ENCODE results near the gene CCNJL. TPM values are rescaled to one million over a fixed set of nuclear protein-coding genes. Genes with fewer than 3 reads are reported as not detected.

Gene CCNJL, protein sequence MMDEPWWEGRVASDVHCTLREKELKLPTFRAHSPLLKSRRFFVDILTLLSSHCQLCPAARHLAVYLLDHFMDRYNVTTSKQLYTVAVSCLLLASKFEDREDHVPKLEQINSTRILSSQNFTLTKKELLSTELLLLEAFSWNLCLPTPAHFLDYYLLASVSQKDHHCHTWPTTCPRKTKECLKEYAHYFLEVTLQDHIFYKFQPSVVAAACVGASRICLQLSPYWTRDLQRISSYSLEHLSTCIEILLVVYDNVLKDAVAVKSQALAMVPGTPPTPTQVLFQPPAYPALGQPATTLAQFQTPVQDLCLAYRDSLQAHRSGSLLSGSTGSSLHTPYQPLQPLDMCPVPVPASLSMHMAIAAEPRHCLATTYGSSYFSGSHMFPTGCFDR
- 5.0 TPM in 2 replicates for total RNA-seq

DNA sequence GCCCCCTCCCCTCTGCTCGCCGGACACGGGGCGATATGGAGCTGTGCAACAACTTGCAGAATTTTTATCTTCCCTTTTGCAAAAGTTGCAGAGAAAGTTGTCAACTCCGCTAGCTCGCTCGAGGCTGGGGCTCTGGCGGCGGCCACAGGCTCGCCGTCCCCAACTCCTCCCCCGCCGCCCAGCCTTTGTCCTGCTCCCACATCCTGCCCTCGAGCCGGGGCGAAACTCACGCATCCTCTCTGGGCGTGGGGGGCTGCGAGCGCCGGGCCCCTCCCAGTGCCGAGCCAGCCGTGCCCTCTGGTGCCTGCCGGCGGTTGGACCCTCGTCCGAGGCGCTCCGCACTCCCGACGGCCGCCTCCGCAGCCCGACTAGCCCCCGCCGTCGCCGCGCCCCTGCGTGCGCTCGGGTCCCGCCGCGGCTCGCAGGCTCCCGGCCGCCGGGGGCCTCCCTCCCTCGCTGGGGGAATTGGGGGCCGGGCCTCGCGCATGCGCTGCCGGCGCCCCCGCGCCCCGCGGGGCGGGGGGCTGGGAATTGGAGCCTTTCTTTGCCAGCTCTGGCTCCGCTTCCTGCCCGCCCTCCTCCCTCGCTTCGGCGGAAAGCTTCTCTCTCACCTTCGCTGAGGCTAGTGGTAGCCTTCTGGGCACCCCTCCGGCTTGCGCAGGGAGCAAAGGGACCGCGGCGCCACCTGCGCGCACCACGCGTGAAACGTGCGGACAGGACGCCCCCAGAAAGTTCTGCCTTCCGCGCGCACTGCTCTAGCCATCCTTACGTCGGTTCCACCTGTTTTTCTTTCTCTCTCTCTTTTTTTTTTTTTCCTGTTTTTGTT, at the start of gene CCNJL:
Gene CCNJL, minus strand, starts transcription at position 431 of the 826 bp plus-strand sequence. CDS start 641 bp downstream, outside the sequence.

DNA sequence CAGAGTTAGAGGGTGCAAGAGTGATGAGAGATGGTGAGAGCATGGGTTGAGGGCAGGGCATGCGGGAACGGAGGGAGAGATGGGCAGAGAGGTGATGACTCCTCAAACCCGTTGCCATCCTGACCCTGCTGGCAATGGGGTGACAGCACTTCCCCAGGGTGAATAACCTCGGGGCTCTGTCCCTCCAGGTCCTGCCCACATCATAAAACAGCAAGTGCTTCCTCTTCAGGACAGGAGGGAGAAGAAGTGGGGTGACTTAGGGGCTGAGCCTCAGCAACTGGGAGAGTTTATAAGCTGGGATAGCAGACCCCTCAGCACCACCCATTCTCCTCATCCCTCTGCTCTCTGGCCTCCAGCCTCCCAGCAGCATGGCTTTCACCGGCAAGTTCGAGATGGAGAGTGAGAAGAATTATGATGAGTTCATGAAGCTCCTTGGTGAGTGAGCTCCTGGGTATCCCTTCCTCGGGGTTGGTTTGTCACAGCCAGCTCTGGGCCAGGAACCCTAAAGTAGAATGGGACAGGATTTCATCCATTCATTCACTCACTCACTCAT, 83.1 kb downstream of the CCNJL start, which contains the start of gene FABP6:
Gene FABP6, plus strand, starts transcription at position 317 of the 553 bp plus-strand sequence. Its CDS starts 52 bp downstream, at position 369.

Other genes with a start within 250 kb of the CCNJL start
- 13.9 and 21.6 TPM in 2 replicates for gene PWWP2A, start 193.1 kb downstream of the CCNJL start, total RNA-seq
- not detected in 2 replicates for gene FABP6, start 83.1 kb downstream of the CCNJL start, total RNA-seq
- gene C1QTNF2, start 58.1 kb upstream of the CCNJL start, total RNA-seq: 0.09 TPM in 1 of 2 replicates, not detected in the other
- gene FAM200C, start 87.5 kb upstream of the CCNJL start, total RNA-seq: 2.3 and 3.6 TPM in 2 replicates
- gene SLU7, start 106.5 kb upstream of the CCNJL start, total RNA-seq: 58.5 and 62.0 TPM in 2 replicates
- gene PTTG1, start 109.3 kb upstream of the CCNJL start, total RNA-seq: 72.8 and 108 TPM in 2 replicates

Data from endothelial cell of coronary artery (primary cell).